HG03196 (cell line): ENCODE measurements around the gene PREX1.
"Not testable (repeated sequence)": the region's sequence is repeated elsewhere in the genome, so short reads cannot be mapped to it uniquely, and the experiment has no call there.

Experiments used
- ATAC-seq: cut with Tn5 transposase; IDR thresholded peaks from one replicate; pipeline ENCODE4 v1.9.1; 2021; ENCODE audit not compliant: unreplicated experiment

PREX1 gene

DNA sequence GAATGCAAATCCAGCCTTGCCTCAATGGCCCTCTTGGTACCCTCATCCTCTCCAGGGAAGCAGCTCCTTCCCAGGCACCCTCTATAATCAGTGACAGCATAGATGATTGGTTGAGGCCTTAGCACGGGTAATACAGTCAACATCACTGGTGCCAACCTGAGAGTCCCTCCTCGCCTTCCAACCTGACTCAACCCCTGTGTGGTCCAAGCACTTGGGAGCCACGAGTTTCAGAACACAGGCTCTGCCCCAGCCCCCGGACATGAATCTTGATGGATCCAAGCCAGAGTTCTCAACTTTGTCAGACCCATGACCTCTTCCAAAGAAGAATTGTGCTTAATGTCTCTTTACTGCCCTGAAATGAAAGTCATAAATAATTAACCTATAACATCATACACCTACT, 213.9 kb downstream of the PREX1 start:
- ATAC-seq: no peak

DNA sequence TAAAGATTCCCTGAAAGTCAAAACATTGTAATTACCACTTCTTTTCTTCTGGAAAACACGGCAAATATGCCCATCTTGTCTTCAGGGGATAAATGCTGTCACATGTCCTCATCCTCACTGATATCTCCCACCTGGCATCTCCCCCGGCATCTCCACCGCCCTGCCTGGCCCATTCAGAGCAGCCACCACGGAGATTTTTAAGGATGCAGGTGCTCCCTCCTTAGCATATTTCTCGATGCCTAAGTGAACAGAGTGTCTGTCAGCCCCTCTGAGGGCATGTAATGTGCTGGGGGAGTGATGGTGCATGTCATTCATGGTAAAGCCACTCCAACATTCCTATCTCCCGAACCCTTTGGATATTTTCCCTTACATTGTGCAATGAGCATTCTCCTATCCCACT, 215.5 kb downstream of the PREX1 start:
- no peak for ATAC-seq

DNA sequence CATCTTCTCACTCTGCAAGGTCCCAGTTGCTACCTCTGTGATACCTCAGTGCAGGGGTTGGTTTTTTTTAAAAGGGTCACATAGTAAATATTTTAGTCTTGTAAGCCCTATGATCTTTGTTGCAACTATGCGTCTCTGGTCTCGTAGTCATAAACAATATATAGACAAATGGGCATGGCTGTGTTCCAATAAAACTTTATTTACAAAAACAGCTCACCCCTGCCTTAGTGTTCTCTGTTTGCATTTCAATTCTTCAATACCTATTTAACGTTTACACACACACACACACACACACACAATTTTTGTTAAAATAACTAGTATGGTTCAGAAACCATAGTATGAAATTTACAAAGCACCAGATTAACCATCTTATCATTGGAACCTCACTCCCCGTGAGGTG, 216.8 kb downstream of the PREX1 start:
- ATAC-seq: no peak

DNA sequence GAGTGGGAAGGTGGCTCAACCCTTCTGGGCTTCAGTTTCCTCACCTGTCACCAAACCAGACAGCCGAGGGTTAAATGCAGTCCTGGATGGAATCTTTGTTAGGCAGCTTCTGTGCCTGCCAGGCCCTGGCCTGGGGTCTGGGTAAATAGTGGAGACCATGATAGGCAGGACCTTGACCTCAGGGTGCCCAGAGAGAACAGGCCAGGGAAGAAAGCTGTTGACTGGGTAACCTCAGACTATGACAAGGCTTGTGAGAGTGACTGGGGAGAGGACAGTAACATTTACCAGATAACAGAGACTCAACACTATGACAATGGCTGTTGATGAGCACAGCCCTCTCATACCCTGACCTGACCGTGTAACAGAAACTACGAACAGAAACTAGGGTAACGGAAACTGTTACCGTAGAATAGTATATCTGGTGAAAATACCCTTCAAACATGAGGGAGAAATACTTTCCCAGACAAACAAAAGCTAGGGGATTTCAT, 218.3 kb downstream of the PREX1 start:
- ATAC-seq: no peak

DNA sequence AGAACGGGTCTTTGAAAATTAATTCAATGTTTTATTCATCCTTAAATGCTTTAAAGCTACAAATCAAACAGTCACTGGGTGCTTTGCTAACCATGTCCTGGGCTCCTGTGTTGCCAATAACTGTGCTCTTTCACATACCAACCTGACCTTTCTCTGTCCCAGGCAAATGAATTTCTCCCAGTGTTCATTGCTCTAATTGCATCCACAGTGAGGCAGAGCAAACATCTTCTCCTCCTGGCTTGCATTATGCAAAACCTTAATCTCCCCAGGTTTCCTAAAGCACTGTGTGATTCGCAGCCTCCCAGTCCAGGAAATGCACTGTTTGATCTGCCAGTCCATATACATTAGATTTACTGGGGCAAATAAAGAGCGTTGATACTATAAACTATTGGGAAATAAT, 219.0 kb downstream of the PREX1 start:
- no peak for ATAC-seq

DNA sequence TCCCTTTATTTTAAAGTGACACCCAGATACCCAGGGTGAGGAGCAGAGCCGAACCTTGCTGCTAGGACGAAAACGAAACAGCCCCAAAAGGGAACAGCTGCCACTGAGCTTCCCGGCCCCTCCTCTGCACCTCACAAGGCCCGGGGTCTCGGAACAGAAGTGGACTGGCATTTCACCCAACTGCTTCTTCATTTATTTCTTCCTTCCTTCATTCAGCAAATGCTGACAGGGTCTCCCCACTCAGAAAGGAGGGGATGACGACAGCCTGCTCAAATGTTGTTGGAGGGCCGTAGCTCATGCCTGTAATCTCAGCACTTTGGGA, 220.3 kb downstream of the PREX1 start:
- ATAC-seq: no peak

DNA sequence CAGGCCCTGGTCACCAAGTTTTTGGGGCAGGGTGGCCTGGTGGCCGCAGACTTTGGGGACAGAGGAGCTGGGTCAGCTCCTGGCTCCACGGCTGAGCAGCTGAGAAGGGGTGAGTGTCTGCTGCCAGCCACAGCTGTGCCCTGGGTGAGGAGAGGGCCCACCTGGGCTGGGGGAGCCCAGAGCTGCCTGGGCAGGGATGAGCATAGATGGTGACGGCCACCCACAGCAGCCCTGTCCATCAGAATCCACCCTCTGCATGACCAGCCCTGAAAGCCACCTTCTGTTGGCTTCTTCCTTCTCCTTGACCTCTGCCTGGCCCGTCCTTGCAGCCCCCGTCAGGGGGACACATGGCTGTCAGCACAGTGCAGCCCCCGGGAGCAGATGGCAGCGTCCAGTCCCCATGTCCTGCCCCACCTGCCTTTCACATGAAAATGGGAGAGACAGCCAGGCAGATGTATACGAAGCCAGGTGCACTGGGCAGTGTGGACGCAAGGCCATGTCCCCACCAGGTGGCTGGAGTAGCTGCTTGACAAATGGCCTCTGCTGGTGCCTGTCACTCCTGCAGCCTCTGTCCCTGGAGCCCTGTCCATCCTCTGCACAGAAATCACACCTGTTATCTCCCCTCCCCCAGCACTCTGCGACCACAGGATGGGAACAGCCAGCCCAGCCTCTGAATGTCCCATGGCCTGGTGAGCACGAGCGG, 220.8 kb downstream of the PREX1 start:
- ATAC-seq: no peak

DNA sequence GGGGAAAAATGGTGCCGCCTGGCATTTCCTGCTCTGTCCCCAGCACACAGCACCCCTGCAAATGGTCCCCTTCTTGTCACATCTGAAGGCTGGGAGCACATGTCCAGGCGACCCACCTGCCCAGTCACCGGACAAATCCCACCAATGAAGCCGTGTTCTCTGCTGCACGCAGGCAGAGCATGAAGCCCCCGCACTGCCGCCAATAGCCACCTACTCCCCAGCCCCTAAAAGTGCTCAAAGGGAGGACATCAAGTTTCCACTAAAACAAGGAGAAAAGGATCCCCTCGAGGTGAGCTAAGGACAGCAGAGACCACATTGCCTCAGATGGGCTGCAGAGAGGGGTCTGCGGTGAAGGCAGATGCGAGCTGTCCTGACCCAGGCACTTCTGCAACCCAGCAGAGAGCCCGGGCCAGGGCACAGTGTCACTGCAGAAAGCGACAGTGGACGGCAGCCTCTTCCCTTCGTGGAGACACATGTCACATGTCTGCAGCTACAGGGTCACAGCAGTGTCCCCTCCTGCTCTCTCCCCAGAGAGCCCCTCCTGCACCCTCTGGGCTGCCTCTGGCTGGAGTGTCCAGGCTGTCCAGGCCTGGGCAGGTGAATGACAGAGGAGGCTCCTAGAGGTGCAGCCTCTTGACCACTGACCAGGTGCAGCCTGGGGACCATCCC, 221.5 kb downstream of the PREX1 start:
- no peak for ATAC-seq

DNA sequence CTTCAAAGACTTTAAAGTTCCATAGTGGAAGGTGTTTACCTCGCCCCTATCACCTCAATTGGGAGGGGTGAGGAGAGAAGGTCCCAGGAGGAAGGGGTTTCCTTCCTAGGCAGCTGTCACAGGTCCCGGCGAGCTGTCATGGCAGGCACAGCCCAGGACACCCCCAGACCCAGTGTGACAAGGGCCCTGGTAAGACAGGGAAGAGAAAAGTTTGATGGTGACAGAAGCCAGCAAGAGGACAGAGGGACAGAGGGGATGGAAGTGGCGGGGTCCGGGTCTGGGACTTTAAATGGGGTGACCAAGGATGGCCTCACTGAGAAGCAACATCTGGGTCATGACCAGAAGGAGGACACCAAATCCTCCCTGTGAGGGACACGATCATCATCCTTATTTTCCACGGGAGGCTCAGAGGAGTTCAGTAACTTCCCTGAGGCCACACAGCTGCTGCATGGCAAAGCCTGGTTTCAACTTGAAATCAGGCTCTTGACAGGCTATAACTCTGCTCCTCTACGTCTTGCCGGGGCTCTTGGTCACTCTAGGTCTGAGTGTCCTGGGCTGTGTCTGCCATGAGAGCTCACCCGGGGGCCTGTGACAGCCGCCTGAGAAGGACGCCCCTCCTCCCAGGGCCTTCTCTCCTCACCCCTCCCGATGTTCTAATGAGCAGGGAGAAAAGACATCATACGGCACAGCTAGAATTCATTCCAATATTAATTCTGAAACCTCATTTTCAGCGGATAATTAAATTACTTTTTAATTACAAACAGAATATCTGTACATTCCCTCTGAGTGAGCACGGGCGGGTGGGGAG, 222.2 kb downstream of the PREX1 start:
- ATAC-seq: no peak

DNA sequence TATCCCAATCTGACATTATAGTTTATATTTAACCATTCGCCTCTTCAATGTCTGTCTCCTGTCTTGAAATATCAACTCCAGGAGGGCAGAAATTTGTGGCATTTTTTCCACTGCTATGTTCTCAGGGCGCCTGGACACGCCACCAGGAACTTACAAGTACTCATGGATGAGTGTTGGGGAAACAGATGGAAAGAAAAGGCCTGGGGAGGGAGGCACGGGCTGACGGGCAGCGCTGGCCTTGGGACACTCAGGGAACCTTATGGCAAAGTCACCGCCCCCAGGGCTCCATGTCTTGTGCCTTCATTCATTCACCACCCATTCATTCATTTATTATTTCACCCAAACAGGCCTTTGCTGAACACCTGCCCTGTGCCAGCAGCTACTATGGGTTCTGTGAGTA, 222.9 kb downstream of the PREX1 start:
- no peak for ATAC-seq

DNA sequence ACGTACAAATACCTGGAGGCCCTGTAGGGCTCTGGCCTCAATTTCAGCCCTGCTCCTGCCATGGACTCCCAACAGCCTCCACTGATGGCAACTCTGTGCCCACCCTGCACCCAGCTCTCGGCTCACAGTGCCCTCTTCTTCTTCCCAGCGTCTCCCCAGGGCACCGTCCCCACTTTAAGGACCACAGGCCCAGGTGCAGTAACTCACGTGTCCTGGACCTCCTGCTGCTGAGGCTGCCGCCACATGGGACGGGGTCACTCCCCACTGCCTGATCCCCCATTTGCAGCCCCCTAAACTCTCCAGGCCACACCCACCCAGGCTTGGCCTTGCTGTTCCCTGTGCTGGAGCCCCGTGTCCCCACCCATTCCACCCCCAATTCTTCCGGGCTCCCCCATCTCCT, 223.4 kb downstream of the PREX1 start:
- no peak for ATAC-seq

DNA sequence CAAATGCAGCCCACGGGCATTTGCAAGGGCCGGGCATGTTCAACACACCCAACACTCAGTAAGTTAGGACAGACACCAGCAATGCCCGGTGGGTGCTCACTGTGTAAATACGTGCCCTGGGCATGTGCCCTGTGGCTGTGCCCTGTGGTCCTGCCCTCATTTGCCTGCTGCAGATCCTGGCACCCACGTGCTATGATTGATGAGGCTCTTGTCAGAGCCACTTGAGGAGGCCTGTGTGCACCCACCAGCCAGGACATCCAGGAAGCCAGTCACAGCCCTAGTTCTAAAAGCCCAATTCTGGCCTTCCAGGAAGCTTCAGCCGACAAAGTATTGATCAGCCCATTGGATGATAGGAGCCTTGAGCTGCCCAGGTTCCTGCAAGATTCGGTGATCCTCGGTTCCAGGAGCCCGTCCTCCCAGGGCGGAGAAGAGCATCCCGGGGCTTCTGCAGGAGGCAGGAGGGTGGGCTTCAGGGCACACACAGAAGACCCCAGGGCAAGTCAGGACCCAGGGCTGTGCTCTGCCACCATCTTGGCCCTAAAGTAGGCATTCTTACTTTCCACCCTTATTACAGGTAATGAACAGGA, 223.9 kb downstream of the PREX1 start:
- no peak for ATAC-seq

DNA sequence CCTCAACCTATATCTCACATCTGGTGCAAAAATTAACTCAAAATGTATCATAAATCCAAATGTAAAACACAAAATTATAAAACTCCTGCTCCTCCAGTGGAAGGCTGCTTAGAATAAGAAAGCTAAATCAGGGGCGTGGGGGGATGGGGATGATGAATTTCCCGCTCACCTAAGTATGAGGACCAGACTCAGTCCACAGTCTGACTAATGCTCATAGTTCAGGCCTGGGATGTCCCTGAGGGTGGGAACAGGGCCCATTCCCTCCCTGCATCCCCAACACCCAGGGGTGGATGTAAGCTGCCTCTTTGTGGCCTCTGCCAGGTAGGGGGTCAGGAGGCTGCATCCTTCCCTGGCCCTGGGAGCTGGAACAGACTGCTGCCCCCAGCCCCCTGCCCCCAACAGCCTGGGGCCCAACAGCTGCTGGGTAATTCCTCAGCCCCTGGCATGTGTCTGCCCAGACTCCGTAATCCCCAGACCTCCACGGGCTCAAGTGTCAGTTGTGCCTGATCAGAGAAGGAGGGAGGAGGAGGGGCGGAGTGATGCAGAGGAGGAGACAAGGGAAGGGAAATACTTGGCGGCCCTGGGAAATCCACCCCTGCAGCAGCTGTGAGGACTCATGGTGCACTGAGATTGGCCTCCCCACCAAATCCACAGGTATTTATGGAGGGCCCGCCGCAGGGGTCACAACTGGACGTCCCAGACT, 224.5 kb downstream of the PREX1 start:
- no peak for ATAC-seq

DNA sequence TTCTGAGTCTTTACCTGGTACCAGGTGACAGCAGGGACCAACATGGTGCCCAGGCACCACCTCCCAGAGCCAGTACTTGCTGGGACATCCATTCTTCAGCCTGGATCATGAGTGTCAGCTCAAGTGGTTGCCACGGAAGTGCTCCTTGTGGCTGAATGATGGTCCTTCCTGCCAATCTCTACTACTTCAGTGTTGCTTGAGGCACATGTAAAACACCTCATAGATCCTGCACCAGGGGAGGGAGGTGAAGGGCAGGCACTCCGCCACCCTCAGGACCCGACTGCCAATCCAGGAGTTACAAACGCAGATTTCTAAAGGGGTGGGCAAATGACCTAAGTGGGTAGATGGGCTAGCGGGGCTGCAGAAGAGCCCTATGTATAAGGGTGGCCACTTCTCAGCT, 226.0 kb downstream of the PREX1 start:
- ATAC-seq: no peak

DNA sequence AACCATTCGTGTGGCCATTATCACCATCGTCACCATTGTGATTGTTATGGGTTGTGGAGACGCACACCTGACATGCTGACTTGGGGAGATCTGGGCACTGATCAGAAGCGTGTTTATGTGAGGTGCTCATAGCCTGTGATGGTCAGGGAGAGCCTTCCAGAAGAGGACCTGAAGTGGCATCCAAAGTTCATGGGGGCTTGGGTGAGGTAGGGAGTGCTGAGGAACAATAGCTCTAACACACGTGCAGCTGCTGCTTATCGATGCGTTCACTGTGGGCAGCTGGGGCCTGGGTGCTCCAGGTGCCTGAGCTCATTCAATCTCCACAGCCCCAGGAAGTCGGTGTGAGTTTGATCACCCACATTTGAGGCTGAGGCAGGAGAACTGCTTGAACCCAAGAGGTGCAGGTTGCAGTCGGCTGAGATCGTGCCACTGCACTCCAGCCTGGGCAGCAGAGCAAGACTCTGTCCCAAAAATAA, 227.3 kb downstream of the PREX1 start:
- ATAC-seq: no peak

DNA sequence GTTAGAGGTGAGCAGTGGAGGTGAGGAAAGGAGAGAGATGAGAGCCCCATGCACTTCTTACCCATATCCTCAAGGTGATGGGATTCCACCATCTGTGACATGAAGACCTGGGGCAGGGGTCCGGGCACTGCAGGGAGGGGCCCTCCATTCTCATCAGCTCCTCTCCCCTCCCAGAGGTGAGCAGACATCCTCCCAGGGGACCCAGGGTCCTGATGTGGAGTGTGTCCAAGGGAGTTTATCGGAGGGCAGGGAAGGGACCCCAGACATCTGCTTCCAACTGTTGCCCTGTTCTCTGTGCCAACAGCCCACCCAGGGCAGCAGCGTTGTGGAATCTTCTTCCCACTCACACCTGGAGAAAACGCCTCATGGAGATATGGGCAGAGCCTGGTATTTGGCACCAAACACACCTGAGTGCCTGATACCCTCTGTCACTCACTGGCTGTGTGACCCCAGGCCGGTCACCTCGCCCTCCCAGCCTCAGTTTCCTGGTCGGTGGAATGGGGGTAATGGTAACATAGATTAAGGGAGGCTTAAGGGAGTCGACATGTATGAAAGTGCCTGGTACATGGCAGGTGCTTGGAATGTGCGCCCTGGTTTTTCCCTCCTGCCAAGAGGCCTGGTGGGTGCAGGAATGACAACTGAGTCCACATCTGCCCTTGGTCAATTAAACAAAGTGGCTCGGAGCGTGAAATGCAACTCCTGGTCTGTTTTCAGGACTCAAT, 227.9 kb downstream of the PREX1 start:
- ATAC-seq: no peak

DNA sequence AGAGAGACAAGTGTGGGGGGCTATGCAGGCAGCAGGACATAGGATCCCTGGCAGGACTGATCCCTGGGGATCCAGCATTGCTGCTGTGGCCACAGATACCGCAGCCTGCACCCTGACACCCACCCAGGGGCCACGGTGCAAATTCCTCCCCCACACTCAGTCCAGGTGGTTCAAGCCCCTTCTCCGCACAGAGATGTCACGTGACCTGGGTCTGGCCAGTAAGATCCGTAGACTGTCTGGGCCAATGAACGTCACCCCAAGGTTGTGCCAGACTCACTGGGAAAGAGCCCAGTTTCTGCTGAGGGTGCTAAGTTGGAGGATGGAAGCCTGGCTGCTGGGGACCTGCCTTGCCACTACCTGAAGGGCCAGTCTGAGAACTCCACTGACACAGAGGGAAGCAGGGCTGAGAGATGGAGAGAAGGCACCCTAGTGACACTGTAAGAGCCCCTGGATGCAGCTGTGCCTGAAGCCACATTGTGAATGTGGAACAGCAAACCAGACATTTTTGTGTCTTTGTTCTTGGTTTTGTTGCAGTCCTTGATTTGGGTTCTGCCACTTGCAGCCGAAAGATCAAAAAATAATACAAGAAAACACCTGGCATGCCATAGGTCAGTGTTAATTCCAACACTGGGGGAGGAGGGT, 228.6 kb downstream of the PREX1 start:
- ATAC-seq: no peak

DNA sequence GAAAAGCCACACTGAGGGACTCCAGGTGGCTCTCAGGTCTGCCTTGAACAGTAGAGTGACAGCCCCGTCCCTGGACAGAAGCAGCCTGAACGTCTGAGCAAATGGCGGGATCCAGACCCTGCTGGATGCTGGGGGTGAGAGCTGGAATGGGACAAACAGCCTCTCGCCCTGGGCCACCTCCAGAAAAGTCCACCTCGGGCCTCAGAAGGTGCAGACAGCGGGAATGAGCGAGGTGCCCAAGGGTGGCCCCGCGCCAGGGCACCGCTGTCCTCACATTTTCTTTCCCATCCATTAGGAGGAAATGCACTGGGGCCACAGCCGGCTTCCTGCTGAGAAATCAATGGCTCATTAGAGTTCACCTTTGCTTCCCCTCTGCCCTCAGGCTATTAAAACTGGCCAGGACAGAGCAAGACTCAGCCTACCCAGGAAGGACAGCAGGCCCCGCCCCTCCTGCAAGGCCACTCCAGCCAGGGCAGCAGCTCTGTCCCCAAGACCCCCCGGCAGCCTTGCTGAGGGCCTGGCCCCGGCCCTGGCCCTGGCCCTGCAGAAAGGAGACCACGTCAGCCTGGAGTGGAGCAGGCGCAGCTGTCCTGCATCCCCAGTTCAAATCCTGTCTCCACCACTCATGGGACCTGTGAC, 229.4 kb downstream of the PREX1 start:
- ATAC-seq: not testable (repeated sequence)

DNA sequence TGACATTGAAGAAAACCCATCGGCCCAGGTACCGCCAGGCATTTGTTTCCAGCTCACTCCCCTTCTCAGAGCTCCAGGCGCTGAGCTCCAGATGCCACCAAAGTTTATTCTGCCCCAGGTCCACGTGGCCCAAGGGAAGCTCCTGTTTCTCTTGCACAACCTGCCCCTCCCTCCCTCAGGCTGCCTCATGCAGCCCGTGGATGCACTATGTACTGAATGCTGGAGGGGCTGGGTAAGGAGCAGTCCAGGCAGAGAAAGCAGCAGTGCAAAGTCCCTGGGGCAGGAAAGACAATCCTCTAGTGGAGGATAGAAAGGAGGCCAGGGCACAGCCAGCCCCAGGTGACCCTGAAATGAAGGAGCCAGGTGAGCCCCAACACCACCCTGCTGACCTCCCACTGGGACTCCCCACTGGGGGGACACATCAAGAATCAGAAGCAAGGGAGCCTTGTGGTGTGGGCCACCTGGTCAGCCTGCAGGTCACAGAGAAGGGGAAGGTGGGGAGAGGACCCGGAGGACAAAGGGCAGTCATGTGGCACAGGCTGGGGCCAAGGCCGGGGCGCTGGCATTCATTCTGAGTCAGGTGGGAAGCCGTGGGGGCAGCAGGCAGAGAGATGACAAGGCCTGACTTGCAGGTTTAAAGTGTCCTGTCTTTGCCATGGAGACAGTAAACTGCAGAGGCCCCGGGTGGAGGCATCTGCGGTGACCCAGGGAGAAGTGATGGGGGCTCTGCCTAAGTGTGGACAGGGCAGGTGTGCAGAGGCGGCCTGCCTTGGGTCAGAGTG, 230.1 kb downstream of the PREX1 start:
- no peak for ATAC-seq
